ENCODE data around the gene CD1D. TPM values are rescaled to one million over a fixed set of nuclear protein-coding genes. Genes with fewer than 3 reads are reported as not detected.

The CD1D gene
- total RNA-seq, 1 donor: not detected

GRCh38 chr1:158181577-158181922 lies 855 bp downstream of the CD1D start:
- H3K9me3 ChIP-seq (ENCODE audit: low read depth, low read length): no peaks in the 10 kb centered on the region
- H2AFZ ChIP-seq (ENCODE audit: low read length): no peak overlapping the region
- no peaks in the 10 kb centered on the region for H3K79me2 ChIP-seq (ENCODE audit: insufficient read depth, low read length)
- peak overlapping the region; percentile 63 for H3K4me2 ChIP-seq (ENCODE audit: insufficient read depth, low read length)
- no peak overlapping the region for H3K27ac ChIP-seq (ENCODE audit: low read depth, low read length)
- no peaks in the 10 kb centered on the region for H3K36me3 ChIP-seq (ENCODE audit: insufficient read depth, low read length)
- no peak overlapping the region for H3K4me3 ChIP-seq (ENCODE audit: insufficient read depth, low read length)
- TF ChIP-seq CTCF (IDR thresholded peaks at IDR 0.05; ENCODE audit: extremely low read depth, low read depth, low read length): no peak
- DNase-seq (ENCODE audit: insufficient read length, low spot score, missing footprints): peak; percentile 77
- H3K4me1 ChIP-seq (ENCODE audit: insufficient read depth, low read length): no peaks in the 10 kb centered on the region
- peaks cover 44% of the 10 kb centered on the region for H3K27me3 ChIP-seq (ENCODE audit: insufficient read depth, low read length)
- H4K20me1 ChIP-seq (ENCODE audit: insufficient read depth, low read length): no peaks in the 10 kb centered on the region

- no peaks in the 10 kb centered on the region for H3K9me3 ChIP-seq (ENCODE audit: low read depth, low read length)
- no peaks in the 10 kb centered on the region for H4K20me1 ChIP-seq (ENCODE audit: insufficient read depth, low read length)
- no peaks in the 10 kb centered on the region for H3K79me2 ChIP-seq (ENCODE audit: insufficient read depth, low read length)
- H3K4me1 ChIP-seq (ENCODE audit: insufficient read depth, low read length): no peaks in the 10 kb centered on the region
- no peak overlapping the region for H3K4me2 ChIP-seq (ENCODE audit: insufficient read depth, low read length)
- no peak for DNase-seq (ENCODE audit: insufficient read length, low spot score, missing footprints)
- H3K27ac ChIP-seq (ENCODE audit: low read depth, low read length): no peak overlapping the region
- no peak for TF ChIP-seq CTCF (IDR thresholded peaks at IDR 0.05; ENCODE audit: extremely low read depth, low read depth, low read length)
- no peaks in the 10 kb centered on the region for H3K36me3 ChIP-seq (ENCODE audit: insufficient read depth, low read length)
- no peak overlapping the region for H2AFZ ChIP-seq (ENCODE audit: low read length)
- peaks cover 17% of the 10 kb centered on the region for H3K27me3 ChIP-seq (ENCODE audit: insufficient read depth, low read length)
- no peak overlapping the region for H3K4me3 ChIP-seq (ENCODE audit: insufficient read depth, low read length)
These were observed 5.1 kb downstream of the CD1D start for GRCh38 chr1:158185770-158186169.

GRCh38 chr1:158186180-158186579 lies 5.5 kb downstream of the CD1D start:
- Histone ChIP-seq H3K27ac (ENCODE audit: low read depth, low read length) (no peak overlapping the region), H3K27me3 (ENCODE audit: insufficient read depth, low read length) (peaks cover 13% of the 10 kb centered on the region), H3K9me3 (ENCODE audit: low read depth, low read length) (no peaks in the 10 kb centered on the region), H4K20me1 (ENCODE audit: insufficient read depth, low read length) (no peaks in the 10 kb centered on the region), H3K79me2 (ENCODE audit: insufficient read depth, low read length) (no peaks in the 10 kb centered on the region), H3K4me1 (ENCODE audit: insufficient read depth, low read length) (no peaks in the 10 kb centered on the region), H3K4me2 (ENCODE audit: insufficient read depth, low read length) (no peak overlapping the region), H3K4me3 (ENCODE audit: insufficient read depth, low read length) (no peak overlapping the region), H2AFZ (ENCODE audit: low read length) (no peak overlapping the region), H3K36me3 (ENCODE audit: insufficient read depth, low read length) (no peaks in the 10 kb centered on the region)
- no peak for TF ChIP-seq CTCF (IDR thresholded peaks at IDR 0.05; ENCODE audit: extremely low read depth, low read depth, low read length)
- DNase-seq (ENCODE audit: insufficient read length, low spot score, missing footprints): no peak

GRCh38 chr1:158188611-158189010 lies 7.9 kb downstream of the CD1D start:
- Histone ChIP-seq H4K20me1 (ENCODE audit: insufficient read depth, low read length) (no peaks in the 10 kb centered on the region), H2AFZ (ENCODE audit: low read length) (no peak overlapping the region), H3K4me2 (ENCODE audit: insufficient read depth, low read length) (no peak overlapping the region), H3K27me3 (ENCODE audit: insufficient read depth, low read length) (no peaks in the 10 kb centered on the region), H3K4me1 (ENCODE audit: insufficient read depth, low read length) (no peaks in the 10 kb centered on the region), H3K79me2 (ENCODE audit: insufficient read depth, low read length) (no peaks in the 10 kb centered on the region), H3K27ac (ENCODE audit: low read depth, low read length) (no peak overlapping the region), H3K4me3 (ENCODE audit: insufficient read depth, low read length) (no peak overlapping the region), H3K9me3 (ENCODE audit: low read depth, low read length) (no peaks in the 10 kb centered on the region), H3K36me3 (ENCODE audit: insufficient read depth, low read length) (no peaks in the 10 kb centered on the region)
- no peak for DNase-seq (ENCODE audit: insufficient read length, low spot score, missing footprints)
- no peak for TF ChIP-seq CTCF (IDR thresholded peaks at IDR 0.05; ENCODE audit: extremely low read depth, low read depth, low read length)
